Small intestine (tissue), 7 donors: ENCODE results near the gene CACNA2D1. TPM values are rescaled to one million over a fixed set of nuclear protein-coding genes. Genes with fewer than 3 reads are reported as not detected.
A peak's percentile ranks its signal among the peaks of the same experiment; 100 is the strongest.

Experiments
- DNase-seq, 2 donors: peaks; one replicate each; pipeline versions ENCODE4 v3.0.0 to v3.0.0-alpha.2; 2013
- FAIRE-seq: peaks from 2 replicates; lab custom pipeline; 2012; peaks lifted over from hg19 to GRCh38; lab: Jason Lieb, UNC
- H3K27ac ChIP-seq, 3 donors: one replicate each; pipeline ENCODE4 v1.5.1; 2013; ENCODE audit warnings: low read length in 2 of 3, mild to moderate bottlenecking in 2 of 3, control low read depth in 1 of 3, inconsistent platforms in 1 of 3, low read depth in 1 of 3, moderate library complexity in 1 of 3
- H3K27me3 ChIP-seq, 3 donors: one replicate each; pipeline ENCODE4 v1.6.1; 2013; ENCODE audit warnings: low read length in 3 of 3, inconsistent platforms in 1 of 3; ENCODE audit not compliant: control insufficient read depth in 3 of 3, insufficient read depth in 3 of 3
- H3K36me3 ChIP-seq, 3 donors: one replicate each; pipeline ENCODE4 v1.6.1; 2013; ENCODE audit warnings: low read length in 3 of 3, inconsistent platforms in 1 of 3, low read depth in 1 of 3, mild to moderate bottlenecking in 1 of 3, moderate library complexity in 1 of 3; ENCODE audit not compliant: control insufficient read depth in 3 of 3, insufficient read depth in 2 of 3
- H3K4me1 ChIP-seq, 3 donors: one replicate each; pipeline ENCODE4 v1.6.1; 2013; ENCODE audit warnings: low read length in 2 of 3, inconsistent platforms in 1 of 3, low read depth in 1 of 3, mild to moderate bottlenecking in 1 of 3, moderate library complexity in 1 of 3; ENCODE audit not compliant: control insufficient read depth in 3 of 3, insufficient read depth in 2 of 3
- H3K4me3 ChIP-seq, 3 donors: one replicate each; pipeline ENCODE4 v1.5.1; 2013; ENCODE audit warnings: low read length in 3 of 3, control low read depth in 1 of 3, inconsistent platforms in 1 of 3, low read depth in 1 of 3, mild to moderate bottlenecking in 1 of 3, moderate library complexity in 1 of 3
- H3K9me3 ChIP-seq, 2 donors: one replicate each; pipeline ENCODE4 v1.6.1; 2013; ENCODE audit warnings: low read depth in 1 of 2, low read length in 1 of 2; ENCODE audit not compliant: control insufficient read depth in 2 of 2, insufficient read depth in 1 of 2
- WGBS, 3 donors: extraction: QIAGEN DNeasy Blood & Tissue Kit; methylation state at CpG; one replicate each; pipeline ENCODE4 v1.1.7; 2013; 5-methylcytosine and 5-hydroxymethylcytosine counted together
- polyA plus RNA-seq, 4 donors: library from polyadenylated mRNA; stranded (reverse) in 3 of 4; unstranded in 1 of 4; fragments of 200-250 nt in 3 of 4; fragments of 120-200 nt in 1 of 4; gene quantifications; one replicate each; pipeline versions ENCODE4 v1.2.1 to v1.2.3, GENCODE V29; 2013
- donor health status: healthy with polysubstance abuse.
- donor health status: control.
- donor health status: control.
- donor health status: Bipolar disorder and iron deficiency.
- donor health status: healthy.

The CACNA2D1 gene
- polyA plus RNA-seq, 4 donors, result 1.3 to 4.8 (median 2.7) TPM

DNA sequence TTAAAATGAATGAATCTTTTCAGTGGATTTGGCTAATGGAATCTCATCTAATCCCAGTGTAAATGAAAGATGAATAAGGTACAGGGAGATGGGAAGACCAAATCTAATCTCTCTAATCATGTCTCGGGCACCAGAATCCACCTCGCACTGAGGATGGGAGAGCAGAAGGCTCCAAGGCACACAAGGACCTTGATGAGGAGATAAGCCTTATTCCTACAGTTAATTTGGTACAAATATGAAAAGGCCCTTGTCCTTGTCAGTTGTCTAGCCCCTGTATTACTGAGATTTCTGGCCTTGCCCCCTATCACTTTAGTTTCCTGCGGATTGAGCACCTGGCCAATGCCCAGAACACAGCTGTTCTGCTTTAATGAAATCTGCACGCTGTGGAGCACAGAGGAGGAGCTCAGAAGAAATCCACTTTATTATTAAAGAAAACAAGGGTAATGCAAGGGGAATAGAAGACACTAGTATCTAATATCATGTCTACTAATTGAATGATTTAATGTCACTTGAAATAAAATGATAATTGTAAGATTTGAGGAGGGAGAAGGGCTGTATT lies 352.4 kb downstream of the CACNA2D1 start:
- Histone ChIP-seq H3K4me1 (no peaks in the 10 kb centered on the region), H3K9me3 (no peaks in the 10 kb centered on the region), H3K27ac (no peak overlapping the region), H3K36me3 (no peaks in the 10 kb centered on the region), H3K4me3 (no peak overlapping the region), H3K27me3 (no peaks in the 10 kb centered on the region)
- no peak for FAIRE-seq
- DNase-seq, result no peak
- 84 to 91% (median 86%) methylated on average over 4 of the region's 4 CpGs for WGBS, 3 donors

- Histone ChIP-seq H3K4me1 (no peaks in the 10 kb centered on the region), H3K27ac (no peak overlapping the region), H3K27me3 (no peaks in the 10 kb centered on the region), H3K4me3 (no peak overlapping the region), H3K9me3 (no peaks in the 10 kb centered on the region), H3K36me3 (no peaks in the 10 kb centered on the region)
- FAIRE-seq (no peak), DNase-seq (no peak)
- 90 to 92% (median 91%) methylated on average over 4 of the region's 4 CpGs for WGBS, 3 donors
These were observed 356.5 kb downstream of the CACNA2D1 start for GRCh38 chr7:82087099-82087498.

DNA sequence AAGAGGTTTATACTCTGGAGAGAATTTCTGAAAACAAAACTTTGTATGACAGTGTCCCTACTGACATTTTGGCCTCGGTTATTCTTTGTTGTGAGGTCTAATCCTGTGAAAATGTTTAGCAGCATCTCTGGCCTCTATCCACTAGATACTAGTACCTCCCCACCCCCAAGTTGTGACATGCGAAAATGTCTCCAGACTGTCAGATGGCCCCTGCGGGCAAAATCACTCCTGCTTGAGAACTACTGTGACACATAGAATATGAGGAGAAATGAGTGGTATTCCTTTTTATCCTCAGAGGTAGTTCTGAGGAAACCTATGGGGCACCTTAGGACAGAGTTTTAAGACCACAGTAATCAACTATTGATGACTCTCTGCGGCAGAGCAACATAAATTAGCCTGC lies 358.5 kb downstream of the CACNA2D1 start:
- Histone ChIP-seq H3K9me3 (no peaks in the 10 kb centered on the region), H3K4me1 (no peaks in the 10 kb centered on the region), H3K4me3 (no peak overlapping the region), H3K27me3 (no peaks in the 10 kb centered on the region), H3K36me3 (peaks cover 0 to 5% (median 0%) of the 10 kb centered on the region in 3 donors), H3K27ac (no peak overlapping the region)
- DNase-seq (no peak), FAIRE-seq (no peak)
- 89 to 93% (median 90%) methylated on average over 4 of the region's 4 CpGs for WGBS, 3 donors

GRCh38 chr7:82081644-82082224 lies 361.8 kb downstream of the CACNA2D1 start:
- H3K9me3 ChIP-seq, result no peaks in the 10 kb centered on the region
- no peak overlapping the region for H3K27ac ChIP-seq
- H3K4me1 ChIP-seq, result no peaks in the 10 kb centered on the region
- peaks cover 0 to 5% (median 0%) of the 10 kb centered on the region in 3 donors for H3K36me3 ChIP-seq
- WGBS, 3 donors, result 82 to 92% (median 83%) methylated on average over 12 of the region's 12 CpGs
- FAIRE-seq (no peak), DNase-seq (no peak)
- no peaks in the 10 kb centered on the region for H3K27me3 ChIP-seq
- H3K4me3 ChIP-seq, result no peak overlapping the region

- FAIRE-seq (no peak), DNase-seq (peak; percentile 11 to 73)
- peak overlapping the region in 1 of 3 donors; percentile 30 for H3K27ac ChIP-seq
- H3K9me3 ChIP-seq, result no peaks in the 10 kb centered on the region
- no peaks in the 10 kb centered on the region for H3K27me3 ChIP-seq
- WGBS, 3 donors, result 38 to 43% (median 40%) methylated on average over 4 of the region's 4 CpGs
- H3K4me1 ChIP-seq, result no peaks in the 10 kb centered on the region
- no peak overlapping the region for H3K4me3 ChIP-seq
- peaks cover 0 to 5% (median 0%) of the 10 kb centered on the region in 3 donors for H3K36me3 ChIP-seq
These were observed 363.2 kb downstream of the CACNA2D1 start for GRCh38 chr7:82080254-82080927.

DNA sequence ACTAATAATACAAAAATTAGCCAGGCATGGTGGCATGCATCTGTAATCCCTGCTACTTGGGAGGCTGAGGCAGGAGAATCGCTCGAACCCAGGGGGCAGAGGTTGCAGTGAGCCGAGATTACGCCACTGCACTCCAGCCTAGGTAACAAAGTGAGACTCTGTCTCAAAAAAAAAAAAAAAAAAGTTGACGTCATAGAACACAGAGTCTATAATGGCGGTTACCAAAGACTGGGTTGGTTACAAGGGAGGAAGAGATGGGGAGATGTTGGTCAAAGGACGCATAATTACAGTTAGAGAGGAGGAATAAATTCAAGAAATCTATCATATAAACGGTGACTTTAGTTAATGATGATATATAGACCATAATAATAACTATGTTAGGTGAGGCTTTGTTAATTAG lies 364.1 kb downstream of the CACNA2D1 start:
- WGBS, 3 donors, result 95 to 96% (median 96%) methylated on average over 8 of the region's 8 CpGs
- H3K4me1 ChIP-seq, result no peaks in the 10 kb centered on the region

GRCh38 chr7:82078807-82079206 lies 364.8 kb downstream of the CACNA2D1 start:
- Histone ChIP-seq H3K27me3 (no peaks in the 10 kb centered on the region), H3K9me3 (no peaks in the 10 kb centered on the region), H3K36me3 (peaks cover 0 to 5% (median 0%) of the 10 kb centered on the region in 3 donors), H3K27ac (no peak overlapping the region), H3K4me1 (no peaks in the 10 kb centered on the region), H3K4me3 (no peak overlapping the region)
- 86 to 98% (median 93%) methylated on average over 2 of the region's 2 CpGs for WGBS, 3 donors
- DNase-seq (no peak), FAIRE-seq (no peak)

More for the DNA sequence above, 364.1 kb downstream of the CACNA2D1 start:
- no peak for DNase-seq
- no peak for FAIRE-seq
- Histone ChIP-seq H3K4me3 (no peak overlapping the region), H3K27me3 (no peaks in the 10 kb centered on the region), H3K27ac (no peak overlapping the region), H3K36me3 (peaks cover 0 to 5% (median 0%) of the 10 kb centered on the region in 3 donors), H3K9me3 (no peaks in the 10 kb centered on the region)

DNA sequence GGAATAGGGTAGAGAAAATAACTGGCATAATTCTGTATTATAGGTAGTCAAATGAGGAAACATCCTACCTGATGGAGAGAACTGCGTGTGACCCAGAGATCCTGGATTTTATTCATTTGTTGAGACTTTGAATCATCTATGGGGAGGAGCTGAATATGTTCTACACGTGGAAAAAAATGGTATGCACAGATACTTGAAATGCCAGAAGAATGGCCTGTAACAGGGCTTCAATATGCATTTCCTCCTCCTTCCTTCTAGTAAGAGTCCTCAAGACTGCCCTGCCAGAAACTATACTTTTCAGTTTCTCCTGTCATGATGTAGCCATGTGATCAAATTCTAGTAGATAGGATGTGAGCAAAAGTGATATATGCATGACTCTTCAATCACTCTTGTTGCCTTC lies 372.1 kb downstream of the CACNA2D1 start:
- DNase-seq (no peak), FAIRE-seq (no peak)
- H3K9me3 ChIP-seq, result no peaks in the 10 kb centered on the region
- no peaks in the 10 kb centered on the region for H3K27me3 ChIP-seq
- H3K4me3 ChIP-seq, result no peak overlapping the region
- no peaks in the 10 kb centered on the region for H3K36me3 ChIP-seq
- H3K4me1 ChIP-seq, result no peaks in the 10 kb centered on the region
- 81 to 87% (median 83%) methylated on average over 2 of the region's 2 CpGs for WGBS, 3 donors
- H3K27ac ChIP-seq, result no peak overlapping the region
